Measurements from ENCODE around the gene TCAIM.

DNA sequence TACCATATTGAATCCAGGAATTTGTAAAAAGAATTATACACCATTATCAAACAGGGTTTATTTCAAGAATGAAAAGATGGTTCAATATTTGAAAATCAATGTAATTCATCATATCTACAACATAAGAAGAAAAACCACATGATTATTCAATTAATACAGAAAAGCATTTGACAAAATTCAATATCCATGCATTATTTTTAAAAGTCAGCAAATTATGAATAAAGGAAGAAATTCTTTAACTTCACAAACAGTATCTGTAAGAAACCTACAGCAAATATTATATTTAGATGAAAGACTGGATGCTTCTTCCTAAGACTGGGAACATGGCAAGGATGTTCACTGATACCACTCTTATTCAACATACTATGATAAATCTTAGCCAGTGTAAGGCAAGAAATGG, 41.3 kb upstream of the TCAIM start:
- TF ChIP-seq CTCF (IDR thresholded peaks at IDR 0.05) (no peak), POLR2A (IDR thresholded peaks at IDR 0.05) (no peak)

Measured in prostate gland (tissue), 2 donors.